Measurements from ENCODE around the gene CDH12.

- TF ChIP-seq EZH2phosphoT487 (IDR thresholded peaks at IDR 0.05; ENCODE audit: borderline replicate concordance) = no peak
- TF ChIP-seq CTCF (IDR thresholded peaks at IDR 0.05 in 2 of 3, conservative IDR thresholded peaks at IDR 0.05 in 1 of 3; ENCODE audit: borderline replicate concordance in 1 of 3, insufficient read depth in 1 of 3, low read depth in 2 of 3, low read length in 2 of 3) = no peak
- no peak for TF ChIP-seq ZNF274 (IDR thresholded peaks at IDR 0.05; ENCODE audit: low read depth, low read length)
- no peak for TF ChIP-seq EZH2 (IDR thresholded peaks at IDR 0.05)
- TF ChIP-seq SRF (IDR thresholded peaks at IDR 0.05; ENCODE audit: low read depth) = no peak
- no peak for TF ChIP-seq POLR2A (IDR thresholded peaks at IDR 0.05; ENCODE audit: borderline replicate concordance, extremely low read depth, insufficient read depth, insufficient read length)
These were observed 808.9 kb downstream of the CDH12 start for GRCh38 chr5:22044229-22044628.
